Vagina (tissue), 2 donors: Measurements from ENCODE around the gene PRKAG2.

Source experiments
- POLR2AphosphoS5 ChIP-seq, 2 donors: sonication (generic); formaldehyde crosslinking; IDR thresholded peaks; one replicate each; pipeline ENCODE4 v1.9.0; 2017; ENCODE audit warnings: antibody characterized with exemption in 2 of 2, mild to moderate bottlenecking in 2 of 2, low read depth in 1 of 2; ENCODE audit not compliant: insufficient read depth in 1 of 2
- TF ChIP-seq, protein P1 (sequence below), 3 experiments: fragments of 450-650 bp in 2 of 3; fragments of 200-600 bp in 1 of 3; sonication (generic) in 1 of 3; IDR thresholded peaks; one replicate each; pipeline ENCODE4 v1.5.1; 2017 to 2019; ENCODE audit warnings: antibody characterized with exemption in 3 of 3, mild to moderate bottlenecking in 2 of 3, moderate library complexity in 2 of 3

DNA sequence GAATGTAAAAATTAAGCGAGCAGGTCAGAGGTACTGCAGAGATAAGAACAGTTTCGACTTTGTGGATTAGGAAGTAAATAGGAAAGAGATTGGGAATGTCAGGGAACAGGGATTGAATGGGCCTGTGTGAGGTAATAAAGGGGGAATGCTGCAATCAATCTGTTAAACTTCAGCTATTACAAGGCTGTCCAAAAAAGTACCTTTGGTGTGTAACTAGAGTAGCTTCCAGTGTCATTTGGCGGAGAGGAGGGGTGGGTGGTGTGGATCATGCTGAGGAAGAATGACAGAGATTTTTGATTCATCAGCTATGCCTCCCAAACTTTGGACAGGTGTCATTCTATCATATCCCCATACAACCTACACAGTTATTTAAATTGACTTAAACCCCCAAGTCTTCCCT, 229.0 kb downstream of the PRKAG2 start:
- TF ChIP-seq, protein P1, sequence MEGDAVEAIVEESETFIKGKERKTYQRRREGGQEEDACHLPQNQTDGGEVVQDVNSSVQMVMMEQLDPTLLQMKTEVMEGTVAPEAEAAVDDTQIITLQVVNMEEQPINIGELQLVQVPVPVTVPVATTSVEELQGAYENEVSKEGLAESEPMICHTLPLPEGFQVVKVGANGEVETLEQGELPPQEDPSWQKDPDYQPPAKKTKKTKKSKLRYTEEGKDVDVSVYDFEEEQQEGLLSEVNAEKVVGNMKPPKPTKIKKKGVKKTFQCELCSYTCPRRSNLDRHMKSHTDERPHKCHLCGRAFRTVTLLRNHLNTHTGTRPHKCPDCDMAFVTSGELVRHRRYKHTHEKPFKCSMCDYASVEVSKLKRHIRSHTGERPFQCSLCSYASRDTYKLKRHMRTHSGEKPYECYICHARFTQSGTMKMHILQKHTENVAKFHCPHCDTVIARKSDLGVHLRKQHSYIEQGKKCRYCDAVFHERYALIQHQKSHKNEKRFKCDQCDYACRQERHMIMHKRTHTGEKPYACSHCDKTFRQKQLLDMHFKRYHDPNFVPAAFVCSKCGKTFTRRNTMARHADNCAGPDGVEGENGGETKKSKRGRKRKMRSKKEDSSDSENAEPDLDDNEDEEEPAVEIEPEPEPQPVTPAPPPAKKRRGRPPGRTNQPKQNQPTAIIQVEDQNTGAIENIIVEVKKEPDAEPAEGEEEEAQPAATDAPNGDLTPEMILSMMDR (IDR thresholded peaks at IDR 0.05), result no peak
- no peak for TF ChIP-seq POLR2AphosphoS5 (IDR thresholded peaks at IDR 0.05; ENCODE audit: insufficient read depth in 1 of 2, low read depth in 1 of 2)
